Mononuclear cell (primary cell): Measurements from ENCODE around the gene ANKLE1. TPM values are rescaled to one million over a fixed set of nuclear protein-coding genes. Genes with fewer than 3 reads are reported as not detected.

ENCODE experiments used
- H3K27me3 ChIP-seq: 2 replicates; pipeline ENCODE4 v1.6.0; 2011; ENCODE audit warnings: low read length, control low read depth; ENCODE audit not compliant: insufficient read depth
- H3K4me1 ChIP-seq: 2 replicates; pipeline ENCODE4 v1.5.1; 2011; ENCODE audit warnings: mild to moderate bottlenecking, low read length, control low read depth; ENCODE audit not compliant: insufficient read depth
- H3K4me3 ChIP-seq: 2 replicates; pipeline ENCODE4 v1.5.1; 2011; ENCODE audit warnings: mild to moderate bottlenecking, low read length, moderate library complexity
- H3K9me3 ChIP-seq: 2 replicates; pipeline ENCODE4 v1.5.1; 2011; ENCODE audit warnings: low read depth, mild to moderate bottlenecking, control low read depth, low read length
- total RNA-seq: library from RNA; depleted of rRNA; stranded (reverse); fragments of >200 nt; gene quantifications from one replicate; pipeline ENCODE4 v1.2.3, GENCODE V29; 2012

The ANKLE1 gene
- total RNA-seq, 1 donor: 0.94 TPM

DNA sequence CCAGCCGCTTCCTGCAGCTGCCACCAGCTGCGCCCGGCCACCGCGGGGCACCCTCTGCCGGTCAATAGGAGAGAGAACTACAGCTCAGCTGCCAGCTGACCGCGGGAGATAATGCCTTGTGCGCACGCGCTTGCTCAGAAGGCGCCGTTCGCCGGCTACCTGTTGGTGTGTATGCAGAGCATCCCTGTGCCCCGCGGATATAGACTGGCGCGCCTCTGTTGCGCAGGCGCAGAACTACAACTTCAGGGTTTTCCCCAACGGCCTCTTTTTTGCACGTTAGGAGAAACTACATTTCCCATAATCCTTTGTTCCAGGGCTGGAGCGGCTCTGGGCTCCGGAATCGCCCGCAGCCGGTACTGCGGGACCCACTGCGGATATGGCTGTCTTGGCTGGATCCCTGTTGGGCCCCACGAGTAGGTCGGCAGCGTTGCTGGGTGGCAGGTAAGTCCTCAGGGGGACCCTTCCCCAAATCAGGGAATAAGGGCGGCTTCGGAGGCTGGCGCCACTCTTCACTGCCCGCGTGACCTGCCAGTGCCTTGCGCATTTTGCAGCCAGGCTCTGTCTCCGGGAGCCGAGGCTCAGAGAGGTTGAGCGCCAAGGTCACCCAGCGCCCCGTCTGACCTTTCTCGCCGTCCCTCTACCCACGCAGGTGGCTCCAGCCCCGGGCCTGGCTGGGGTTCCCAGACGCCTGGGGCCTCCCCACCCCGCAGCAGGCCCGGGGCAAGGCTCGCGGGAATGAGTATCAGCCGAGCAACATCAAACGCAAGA is 24.0 kb downstream of the ANKLE1 start, which contains the start of gene MRPL34:
Gene MRPL34 (plus strand): TSS at position 356 of the 768 bp plus-strand sequence. CDS start 21 bp downstream, at position 377.
- Histone ChIP-seq H3K4me3 (peak within 1 kb of the TSS; percentile 56), H3K4me1 (peaks cover 61% of the 10 kb centered on the region), H3K27me3 (no peaks in the 10 kb centered on the region), H3K9me3 (no peaks in the 10 kb centered on the region)

DNA sequence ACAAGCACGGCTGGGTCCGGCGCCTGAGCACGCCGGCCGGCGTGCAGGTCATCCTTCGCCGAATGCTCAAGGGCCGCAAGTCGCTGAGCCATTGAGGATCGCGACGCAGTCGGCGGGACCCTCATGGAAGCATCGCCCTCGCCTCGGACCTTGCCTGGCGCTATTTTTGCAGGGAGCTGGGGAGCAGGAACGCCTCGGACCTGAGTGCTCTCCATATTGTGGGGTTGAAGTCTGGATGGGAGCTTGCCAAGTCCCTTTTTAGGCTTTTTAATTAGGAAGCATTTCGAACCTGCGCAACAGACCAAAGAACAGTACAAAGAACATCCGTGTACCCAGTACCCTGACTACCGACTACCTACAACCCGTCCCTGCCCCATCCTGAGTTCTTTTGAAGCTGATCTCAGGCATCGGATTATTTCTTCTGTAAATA is 24.6 kb downstream of the ANKLE1 start:
- no peaks in the 10 kb centered on the region for H3K27me3 ChIP-seq
- H3K4me1 ChIP-seq: peaks cover 64% of the 10 kb centered on the region
- H3K4me3 ChIP-seq: peak overlapping the region; percentile 56
- no peaks in the 10 kb centered on the region for H3K9me3 ChIP-seq

DNA sequence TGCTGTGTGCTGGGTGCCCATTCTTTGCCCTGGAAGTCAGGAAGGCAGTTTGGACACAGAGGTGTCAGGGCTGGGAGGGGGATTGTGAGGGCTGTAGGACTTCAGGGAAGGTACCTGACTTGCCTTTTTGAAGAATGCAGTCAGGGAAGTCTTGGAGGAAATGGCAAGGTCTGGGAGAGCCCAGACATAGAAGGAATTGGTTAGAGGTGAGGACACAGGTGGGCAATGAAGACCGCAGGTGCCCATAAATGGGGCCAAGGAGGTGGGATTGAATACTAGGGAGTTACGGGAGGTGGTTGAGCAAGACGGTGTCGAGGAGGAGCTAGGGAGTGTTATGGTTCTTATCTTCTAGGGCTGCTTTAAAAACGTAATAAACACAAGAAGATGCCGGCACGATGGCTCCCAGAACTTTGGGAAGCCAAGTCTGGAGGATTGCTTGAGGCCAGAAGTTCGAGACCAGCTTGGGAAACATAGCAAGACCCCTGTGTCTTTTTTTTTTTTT is 26.2 kb downstream of the ANKLE1 start:
- no peaks in the 10 kb centered on the region for H3K27me3 ChIP-seq
- H3K4me3 ChIP-seq: no peak overlapping the region
- peaks cover 53% of the 10 kb centered on the region for H3K4me1 ChIP-seq
- H3K9me3 ChIP-seq: no peaks in the 10 kb centered on the region

DNA sequence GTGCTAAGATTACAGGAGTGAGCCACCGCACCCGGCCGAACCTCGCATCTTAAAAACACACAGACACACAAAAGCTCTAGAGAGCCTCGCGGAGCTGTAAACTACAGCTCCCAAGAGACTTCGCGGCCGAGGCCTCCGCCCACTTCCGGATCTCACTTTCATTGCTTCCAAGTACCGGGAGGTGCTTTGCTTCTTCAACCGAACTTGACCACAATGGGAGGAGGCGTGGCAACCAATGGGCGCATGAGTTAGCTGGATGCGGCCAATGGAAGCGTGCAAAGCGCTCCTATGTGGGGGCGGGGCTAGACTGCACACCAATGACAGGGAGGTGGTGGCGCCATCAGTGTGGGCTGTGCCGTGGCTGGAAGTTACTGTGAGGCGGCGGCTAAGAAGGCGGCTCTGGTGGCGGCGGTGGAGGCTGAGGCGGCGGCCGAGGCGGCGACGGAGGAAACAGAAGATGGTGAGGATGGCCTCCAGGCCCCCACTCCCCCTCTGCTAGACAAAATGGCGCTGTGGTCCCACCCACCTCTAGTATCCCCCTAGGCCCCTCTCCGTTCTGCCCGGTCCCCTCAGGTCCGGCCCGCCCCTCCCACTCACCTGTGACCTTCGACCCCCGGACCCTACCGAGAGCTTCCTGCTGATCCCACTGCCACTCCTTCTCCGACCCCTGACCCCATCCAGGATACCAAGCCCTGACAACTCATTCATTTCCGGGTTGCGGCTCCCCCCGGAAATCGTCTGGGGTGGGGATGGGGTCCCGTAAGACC is 27.7 kb downstream of the ANKLE1 start, which contains the start of gene DDA1:
Gene DDA1 (plus strand): TSS at position 366 of the 767 bp plus-strand sequence. CDS start 92 bp downstream, at position 458.
- H3K4me1 ChIP-seq: peaks cover 42% of the 10 kb centered on the region
- H3K4me3 ChIP-seq: peak within 1 kb of the TSS; percentile 87
- H3K27me3 ChIP-seq: no peaks in the 10 kb centered on the region
- H3K9me3 ChIP-seq: no peaks in the 10 kb centered on the region

DNA sequence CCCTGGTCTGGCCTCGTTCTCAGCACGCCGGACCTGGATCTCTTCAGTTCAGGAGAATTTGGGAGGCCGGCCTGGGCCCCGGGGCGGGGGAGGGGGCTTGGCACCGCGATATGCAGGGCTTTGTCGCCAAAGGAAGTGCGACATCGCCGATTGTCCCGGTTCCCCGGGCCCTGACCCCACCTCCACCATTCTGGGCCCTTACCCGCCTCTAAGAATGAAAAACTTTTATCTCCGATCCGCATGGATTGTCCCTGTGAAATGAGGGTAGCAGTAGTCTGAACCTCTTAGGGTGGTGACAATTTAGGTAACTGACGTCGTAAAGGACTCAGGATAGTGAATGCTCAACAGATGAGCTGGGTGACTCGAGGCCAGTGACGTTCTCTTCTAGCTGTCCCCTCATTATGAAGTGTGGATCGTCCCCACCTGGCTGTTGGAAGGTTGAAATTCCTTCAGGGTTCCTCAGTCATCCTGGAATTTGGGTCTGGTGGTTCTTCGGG is 28.3 kb downstream of the ANKLE1 start:
- H3K4me3 ChIP-seq: peak overlapping the region; percentile 87
- H3K4me1 ChIP-seq: peaks cover 35% of the 10 kb centered on the region
- H3K9me3 ChIP-seq: no peaks in the 10 kb centered on the region
- H3K27me3 ChIP-seq: no peaks in the 10 kb centered on the region

DNA sequence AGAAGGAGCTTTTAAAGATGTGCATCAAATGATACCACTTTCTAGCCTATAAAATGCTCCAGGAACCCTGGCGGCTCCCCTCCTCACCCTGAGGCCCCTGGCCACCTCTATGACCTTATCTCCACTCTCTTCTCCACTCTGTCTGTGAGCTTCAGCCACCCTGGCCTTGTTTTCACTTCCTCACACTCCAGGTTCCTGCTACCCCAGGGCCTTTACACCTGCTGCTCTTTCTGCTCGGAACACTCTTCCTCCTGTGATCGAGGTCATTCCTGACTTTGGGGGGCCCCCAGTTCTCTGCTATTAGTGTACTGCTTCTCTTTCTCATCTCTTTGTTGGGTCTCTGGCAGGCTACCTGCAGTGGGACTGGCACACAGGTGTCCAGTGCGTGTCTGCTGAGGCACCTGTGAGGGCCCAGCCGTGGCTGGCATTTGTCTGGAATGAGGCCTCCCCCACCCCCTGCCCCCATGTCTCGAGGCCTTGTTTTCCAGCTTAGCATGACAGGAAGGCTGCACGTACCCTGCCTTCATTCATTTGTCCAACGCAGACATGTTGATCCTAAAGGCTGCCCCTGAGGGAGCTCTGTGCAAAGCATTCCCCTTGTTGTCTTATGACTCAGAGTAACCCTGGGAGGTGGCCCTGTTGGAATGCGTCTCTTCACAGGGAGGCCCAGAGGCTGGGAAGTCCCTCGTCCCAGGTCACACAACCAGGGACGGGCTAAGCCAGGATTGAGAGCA is 29.9 kb downstream of the ANKLE1 start:
- H3K9me3 ChIP-seq: no peaks in the 10 kb centered on the region
- H3K27me3 ChIP-seq: no peaks in the 10 kb centered on the region
- H3K4me3 ChIP-seq: no peak overlapping the region
- H3K4me1 ChIP-seq: peaks cover 24% of the 10 kb centered on the region

DNA sequence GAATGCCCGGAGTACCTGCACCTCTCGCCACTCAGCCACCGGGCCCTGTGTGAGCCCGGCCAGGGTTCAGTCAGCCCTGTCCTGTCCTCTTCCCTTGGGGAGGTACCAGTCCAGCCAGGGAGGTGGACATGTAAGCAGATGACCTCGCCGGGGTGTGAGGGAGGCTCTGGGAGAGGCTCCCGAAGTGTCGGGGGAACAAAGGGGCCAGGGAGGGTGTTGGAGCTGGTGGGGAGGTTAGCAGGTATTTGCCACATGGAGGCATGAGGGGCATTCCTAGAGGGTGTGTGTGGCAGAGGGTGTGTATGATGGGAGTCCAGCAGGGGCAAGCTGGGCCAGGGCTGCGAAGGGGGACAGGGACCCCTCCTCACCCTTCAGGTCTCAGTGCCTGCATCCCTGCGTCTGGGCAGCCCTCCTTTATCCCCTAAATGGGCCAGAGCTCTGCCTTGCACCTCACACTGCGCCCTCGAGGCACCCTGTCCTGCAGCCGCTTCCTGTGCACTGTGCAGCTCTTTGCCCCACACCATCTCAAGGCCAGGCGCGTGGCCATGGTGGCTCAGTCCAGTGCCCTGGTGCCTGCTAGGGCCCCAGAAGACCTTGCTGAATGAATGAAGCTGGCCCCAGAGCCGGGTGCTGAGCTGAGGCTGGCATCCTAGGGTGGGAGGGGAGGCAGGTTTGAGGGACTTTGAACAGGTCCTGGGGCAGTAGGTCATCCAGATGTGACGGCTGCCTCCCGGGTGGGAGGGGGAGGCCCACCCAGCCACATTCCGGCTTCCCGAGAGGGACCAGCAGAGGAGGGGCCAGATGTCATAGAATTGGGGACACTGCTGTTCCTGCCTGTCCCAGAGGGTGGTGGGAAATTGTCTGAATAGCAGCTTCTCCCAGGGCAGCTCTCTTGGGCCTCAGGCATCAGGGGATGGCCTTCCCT is 30.8 kb downstream of the ANKLE1 start:
- no peak overlapping the region for H3K4me3 ChIP-seq
- no peaks in the 10 kb centered on the region for H3K27me3 ChIP-seq
- H3K4me1 ChIP-seq: peaks cover 27% of the 10 kb centered on the region
- H3K9me3 ChIP-seq: no peaks in the 10 kb centered on the region

DNA sequence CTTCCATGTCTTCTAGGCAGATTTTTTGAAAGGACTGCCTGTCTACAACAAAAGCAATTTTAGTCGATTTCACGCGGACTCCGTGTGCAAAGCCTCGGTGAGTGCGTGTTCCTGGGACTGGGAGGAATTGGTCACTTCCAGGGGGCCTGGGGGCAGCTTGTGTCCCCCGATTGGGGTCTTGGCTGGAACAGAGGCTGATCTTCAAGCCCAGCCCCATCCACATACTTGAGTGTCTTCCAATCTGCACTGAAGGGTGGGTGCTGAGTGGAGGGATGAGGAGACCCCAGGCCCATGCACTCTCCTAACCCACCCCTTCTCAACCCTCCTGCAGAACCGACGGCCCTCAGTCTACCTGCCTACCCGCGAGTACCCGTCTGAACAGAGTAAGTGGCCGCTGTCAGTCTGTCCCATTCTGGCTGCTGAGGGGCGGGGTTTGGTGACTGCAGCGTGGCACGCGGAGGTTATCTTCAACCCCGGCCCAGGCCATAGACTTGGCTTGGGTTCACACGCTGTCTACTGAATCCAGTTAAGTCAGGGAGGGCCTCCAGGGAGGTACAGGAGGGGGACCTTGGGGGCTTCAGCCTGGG is 32.4 kb downstream of the ANKLE1 start:
- H3K9me3 ChIP-seq: no peaks in the 10 kb centered on the region
- no peak overlapping the region for H3K4me3 ChIP-seq
- no peaks in the 10 kb centered on the region for H3K27me3 ChIP-seq
- peaks cover 23% of the 10 kb centered on the region for H3K4me1 ChIP-seq

DNA sequence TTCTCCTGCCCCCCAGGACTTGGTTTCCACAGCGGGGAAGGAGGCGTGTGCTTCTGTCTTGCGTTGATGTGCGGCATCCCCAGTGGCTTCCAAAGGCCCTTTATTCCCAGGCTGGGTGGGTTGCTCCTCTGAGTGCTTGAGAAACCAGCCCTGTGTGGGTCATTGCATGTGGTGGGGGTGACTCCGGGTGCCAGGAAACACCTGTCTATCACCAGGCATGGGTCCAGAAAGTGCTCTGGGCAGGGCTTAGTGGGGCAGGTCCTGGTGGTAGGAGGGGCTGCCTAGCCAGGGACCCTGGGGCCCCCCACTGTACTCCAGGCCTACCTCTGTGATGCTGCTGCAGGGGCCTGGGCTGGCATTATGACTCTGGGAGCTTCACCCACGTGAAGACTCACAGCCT is 37.3 kb downstream of the ANKLE1 start:
- no peaks in the 10 kb centered on the region for H3K9me3 ChIP-seq

DNA sequence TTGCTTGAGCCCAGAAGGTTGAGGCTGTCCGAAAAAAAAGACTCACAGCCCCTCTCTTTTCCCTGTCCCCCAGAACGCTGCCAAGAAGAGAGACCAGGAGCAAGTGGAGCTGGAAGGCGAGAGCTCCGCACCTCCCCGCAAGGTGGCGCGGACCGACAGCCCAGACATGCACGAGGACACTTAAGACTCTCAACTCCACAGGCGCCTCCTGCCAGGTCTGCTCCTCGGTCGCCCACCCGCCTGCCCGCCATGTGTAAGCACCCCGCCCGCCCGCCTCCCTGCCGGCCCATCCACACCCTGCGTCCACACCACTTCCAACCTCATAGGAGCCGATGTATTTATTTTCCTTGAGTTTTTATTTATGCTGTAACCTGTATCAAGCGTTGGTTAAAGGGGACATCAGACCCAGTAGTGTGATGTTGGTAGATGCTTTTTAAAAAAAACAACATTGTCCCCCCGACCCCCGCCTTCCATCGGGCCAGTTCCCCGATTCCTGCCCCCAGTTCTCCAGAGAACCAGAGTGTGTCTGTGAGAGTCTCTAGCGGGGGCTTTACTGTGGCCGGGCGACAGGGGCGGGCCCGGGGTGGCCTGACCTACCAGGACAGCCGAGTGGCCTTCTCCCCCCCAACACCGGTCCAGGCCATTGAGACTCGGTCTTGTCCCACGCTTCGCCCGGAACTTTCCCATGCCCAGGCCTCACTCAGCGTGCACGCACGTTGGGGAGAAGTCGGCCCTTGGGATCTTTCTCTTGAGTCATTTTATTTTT is 38.0 kb downstream of the ANKLE1 start:
- Histone ChIP-seq H3K4me3 (no peak overlapping the region), H3K9me3 (no peaks in the 10 kb centered on the region), H3K4me1 (peaks cover 8% of the 10 kb centered on the region), H3K27me3 (no peaks in the 10 kb centered on the region)

More for the DNA sequence above, 37.3 kb downstream of the ANKLE1 start:
- Histone ChIP-seq H3K27me3 (no peaks in the 10 kb centered on the region), H3K4me3 (no peak overlapping the region), H3K4me1 (peaks cover 8% of the 10 kb centered on the region)

DNA sequence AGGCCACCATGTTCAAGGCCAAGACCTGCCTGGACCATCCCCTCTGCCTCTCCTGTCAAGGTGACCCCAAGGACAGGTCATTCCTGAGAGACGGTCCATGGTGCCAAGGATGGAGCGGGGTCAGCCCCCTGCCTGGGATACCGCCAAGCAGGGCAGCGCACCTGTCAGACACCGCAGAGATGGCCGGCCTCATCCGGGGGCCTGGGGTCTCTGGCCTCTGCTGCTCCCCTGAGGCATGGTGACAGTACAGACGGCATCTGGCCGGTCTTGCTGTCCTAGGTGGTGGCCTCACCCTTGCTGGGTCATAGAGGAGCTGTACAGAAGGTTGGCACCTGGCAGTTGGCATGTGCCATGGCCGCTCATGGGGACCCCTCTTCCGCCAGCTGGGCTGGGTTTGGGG is 38.7 kb downstream of the ANKLE1 start:
- no peaks in the 10 kb centered on the region for H3K9me3 ChIP-seq

DNA sequence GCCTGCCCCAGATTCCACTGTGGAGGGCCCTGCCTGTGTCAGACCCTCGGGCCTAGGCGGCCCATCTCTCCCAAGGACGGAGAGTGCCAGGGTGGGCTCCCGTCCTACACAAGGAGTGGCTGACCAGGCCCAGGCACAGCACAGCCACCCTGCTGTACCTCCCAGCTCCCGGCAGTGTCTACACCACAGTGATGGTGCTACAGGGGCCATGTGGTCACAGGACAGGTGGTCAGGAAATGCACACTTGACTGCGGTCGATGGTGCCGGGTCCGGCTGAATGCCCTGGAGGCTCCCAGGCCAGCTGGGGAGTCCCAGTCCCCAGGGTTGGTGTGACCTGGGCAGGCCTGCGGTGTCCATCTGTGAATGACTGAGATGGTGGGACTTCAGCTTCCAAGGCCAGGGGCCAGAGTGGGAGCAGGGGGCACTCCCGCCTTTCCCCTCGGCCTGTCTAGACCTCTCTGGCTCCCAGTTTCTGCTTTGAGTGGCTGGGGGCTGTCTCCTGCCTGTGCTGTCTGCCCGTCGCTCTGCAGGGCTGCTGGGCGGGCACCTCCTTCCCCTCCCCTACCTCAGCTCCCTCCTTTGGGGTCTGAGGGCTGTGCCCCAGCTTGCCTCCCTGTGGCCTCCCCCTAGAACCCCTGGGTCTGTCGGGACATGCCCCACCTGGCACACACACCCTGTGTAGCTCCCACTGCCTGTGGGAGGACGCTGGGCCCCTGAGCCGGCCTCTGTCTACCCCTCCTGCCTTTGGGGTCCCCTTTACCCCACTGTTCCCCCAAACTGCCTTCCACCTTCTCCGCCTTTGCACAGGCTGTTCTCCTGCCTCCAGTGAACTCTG is 40.2 kb downstream of the ANKLE1 start:
- Histone ChIP-seq H3K27me3 (no peaks in the 10 kb centered on the region), H3K4me1 (peaks cover 7% of the 10 kb centered on the region), H3K9me3 (no peaks in the 10 kb centered on the region), H3K4me3 (no peak overlapping the region)

More for the DNA sequence above, 38.7 kb downstream of the ANKLE1 start:
- Histone ChIP-seq H3K4me3 (no peak overlapping the region), H3K27me3 (no peaks in the 10 kb centered on the region), H3K4me1 (peaks cover 8% of the 10 kb centered on the region)
